DND-41 (cell line): ENCODE results near the gene ERBB4.

Experiments used
- ATAC-seq: fragments of 200-7000 bp; cut with Tn5 transposase; 3 replicates; pipeline ENCODE4 v1.9.1; 2021; ENCODE audit warnings: low read depth; ENCODE audit not compliant: insufficient read depth
- DNase-seq: peaks from one replicate; pipeline ENCODE4 v3.0.0-alpha.2; 2020
- H2AFZ ChIP-seq: 2 replicates; pipeline ENCODE4 v1.6.0; 2012; ENCODE audit warnings: low read depth, low read length
- H3K27ac ChIP-seq: 2 replicates; pipeline ENCODE4 v1.5.1; 2012; ENCODE audit warnings: low read length, inconsistent platforms
- H3K27me3 ChIP-seq: fragments of 200-600 bp; sonication (generic); 2 replicates; pipeline ENCODE4 v1.6.0; 2012; ENCODE audit warnings: low read length, mild to moderate bottlenecking, inconsistent platforms; ENCODE audit not compliant: insufficient read depth, poor library complexity
- H3K36me3 ChIP-seq: 2 replicates; pipeline ENCODE4 v1.5.1; 2012; ENCODE audit warnings: low read length, inconsistent platforms; ENCODE audit not compliant: insufficient read depth
- H3K4me1 ChIP-seq: 2 replicates; pipeline ENCODE4 v1.5.1; 2012; ENCODE audit warnings: mild to moderate bottlenecking, low read length; ENCODE audit not compliant: insufficient read depth
- H3K4me2 ChIP-seq: 2 replicates; pipeline ENCODE4 v1.6.0; 2012; ENCODE audit warnings: mild to moderate bottlenecking, moderate library complexity, low read length, inconsistent platforms; ENCODE audit not compliant: insufficient read depth
- H3K4me3 ChIP-seq, 2 experiments: fragments of 200-600 bp in 1 of 2; shearing (Covaris generic) in 1 of 2; 2 replicates each; pipeline ENCODE4 v1.5.1; 2012 to 2016; ENCODE audit warnings: inconsistent platforms in 2 of 2, low read length in 2 of 2, mild to moderate bottlenecking in 2 of 2, low read depth in 1 of 2, moderate library complexity in 1 of 2
- H3K79me2 ChIP-seq: 2 replicates; pipeline ENCODE4 v1.6.0; 2012; ENCODE audit warnings: low read length, inconsistent platforms; ENCODE audit not compliant: insufficient read depth
- H3K9ac ChIP-seq: 2 replicates; pipeline ENCODE4 v1.6.0; 2012; ENCODE audit warnings: low read depth, mild to moderate bottlenecking, inconsistent platforms, low read length, moderate library complexity
- H3K9me3 ChIP-seq: 2 replicates; pipeline ENCODE4 v1.5.1; 2012; ENCODE audit warnings: low read length, moderate library complexity, mild to moderate bottlenecking, inconsistent platforms; ENCODE audit not compliant: insufficient read depth, severe bottlenecking
- H4K20me1 ChIP-seq: 2 replicates; pipeline ENCODE4 v1.6.0; 2012; ENCODE audit warnings: low read length; ENCODE audit not compliant: insufficient read depth
- EZH2 ChIP-seq: IDR thresholded peaks from 3 replicates; pipeline ENCODE4 v1.6.1; 2012; ENCODE audit warnings: borderline replicate concordance, low read depth, mild to moderate bottlenecking, moderate library complexity, low read length, inconsistent platforms; ENCODE audit not compliant: severe bottlenecking
- TF ChIP-seq, protein P1 (sequence below): IDR thresholded peaks from 2 replicates; pipeline ENCODE4 v1.5.1; 2012; ENCODE audit warnings: borderline replicate concordance, low read length, moderate library complexity, mild to moderate bottlenecking; ENCODE audit not compliant: poor library complexity, severe bottlenecking; ENCODE audit errors: extremely low read depth

ERBB4 gene

DNA sequence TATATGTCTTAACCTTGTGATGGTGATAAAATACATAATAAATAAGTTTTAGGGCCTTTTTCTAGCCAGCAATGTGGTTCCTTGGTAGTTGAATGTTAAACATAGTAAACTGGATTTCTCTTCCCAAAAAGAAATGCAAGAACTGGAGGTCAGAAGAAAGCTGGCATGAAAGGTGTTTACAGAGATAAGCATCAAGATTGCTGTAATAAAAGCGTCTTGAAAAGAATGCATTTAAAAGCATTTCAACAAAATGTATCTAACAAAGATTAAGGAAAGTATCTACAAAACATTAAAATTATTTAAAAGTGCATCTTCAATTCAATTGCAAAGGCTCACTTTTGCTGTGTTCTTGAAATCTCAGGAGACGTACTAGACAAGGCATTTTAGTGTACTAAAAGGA is 419.0 kb downstream of the ERBB4 start:
- no peaks in the 10 kb centered on the region for H3K79me2 ChIP-seq
- H4K20me1 ChIP-seq, result no peaks in the 10 kb centered on the region
- no peaks in the 10 kb centered on the region for H3K27me3 ChIP-seq
- H3K9ac ChIP-seq, result no peak overlapping the region
- DNase-seq (no peak), ATAC-seq (no peak)
- H3K4me1 ChIP-seq, result no peaks in the 10 kb centered on the region
- no peaks in the 10 kb centered on the region for H3K9me3 ChIP-seq
- no peak overlapping the region for H3K4me2 ChIP-seq
- H3K36me3 ChIP-seq, result no peaks in the 10 kb centered on the region
- H3K27ac ChIP-seq, result no peak overlapping the region
- no peak overlapping the region for H3K4me3 ChIP-seq
- no peak overlapping the region for H2AFZ ChIP-seq
- no peak for TF ChIP-seq EZH2
- TF ChIP-seq, protein P1, sequence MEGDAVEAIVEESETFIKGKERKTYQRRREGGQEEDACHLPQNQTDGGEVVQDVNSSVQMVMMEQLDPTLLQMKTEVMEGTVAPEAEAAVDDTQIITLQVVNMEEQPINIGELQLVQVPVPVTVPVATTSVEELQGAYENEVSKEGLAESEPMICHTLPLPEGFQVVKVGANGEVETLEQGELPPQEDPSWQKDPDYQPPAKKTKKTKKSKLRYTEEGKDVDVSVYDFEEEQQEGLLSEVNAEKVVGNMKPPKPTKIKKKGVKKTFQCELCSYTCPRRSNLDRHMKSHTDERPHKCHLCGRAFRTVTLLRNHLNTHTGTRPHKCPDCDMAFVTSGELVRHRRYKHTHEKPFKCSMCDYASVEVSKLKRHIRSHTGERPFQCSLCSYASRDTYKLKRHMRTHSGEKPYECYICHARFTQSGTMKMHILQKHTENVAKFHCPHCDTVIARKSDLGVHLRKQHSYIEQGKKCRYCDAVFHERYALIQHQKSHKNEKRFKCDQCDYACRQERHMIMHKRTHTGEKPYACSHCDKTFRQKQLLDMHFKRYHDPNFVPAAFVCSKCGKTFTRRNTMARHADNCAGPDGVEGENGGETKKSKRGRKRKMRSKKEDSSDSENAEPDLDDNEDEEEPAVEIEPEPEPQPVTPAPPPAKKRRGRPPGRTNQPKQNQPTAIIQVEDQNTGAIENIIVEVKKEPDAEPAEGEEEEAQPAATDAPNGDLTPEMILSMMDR, result no peak

GRCh38 chr2:212117926-212118325 is 420.7 kb downstream of the ERBB4 start:
- Histone ChIP-seq H3K27ac (no peak overlapping the region), H3K9me3 (no peaks in the 10 kb centered on the region), H3K4me3 (no peak overlapping the region), H3K36me3 (no peaks in the 10 kb centered on the region), H2AFZ (no peak overlapping the region), H3K4me2 (no peak overlapping the region), H3K79me2 (no peaks in the 10 kb centered on the region), H3K27me3 (no peaks in the 10 kb centered on the region), H3K4me1 (no peaks in the 10 kb centered on the region), H4K20me1 (no peaks in the 10 kb centered on the region), H3K9ac (no peak overlapping the region)
- ATAC-seq, result no peak
- no peak for DNase-seq
- TF ChIP-seq, protein P1, result no peak
- no peak for TF ChIP-seq EZH2

DNA sequence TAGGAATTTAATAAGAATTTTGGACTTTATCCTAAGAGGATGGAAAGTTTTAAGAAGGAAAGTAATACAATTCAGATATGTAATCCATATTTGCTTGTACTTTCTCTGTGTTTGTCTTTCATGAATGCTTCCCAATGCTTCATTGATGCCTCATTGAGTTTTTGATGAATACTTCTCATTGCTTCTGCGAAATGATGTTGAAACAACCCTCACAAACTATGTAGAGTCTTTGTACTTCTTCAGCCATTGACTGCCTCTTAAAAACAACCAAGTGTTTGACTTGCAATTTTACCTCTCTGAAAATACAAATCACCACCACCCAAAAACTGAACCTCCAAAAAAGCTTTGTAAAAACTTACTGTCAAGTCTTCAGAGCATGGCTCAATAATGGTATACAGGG is 424.1 kb downstream of the ERBB4 start:
- H3K4me1 ChIP-seq, result no peaks in the 10 kb centered on the region
- ATAC-seq (no peak), DNase-seq (no peak)
- TF ChIP-seq EZH2, result no peak
- TF ChIP-seq, protein P1, result no peak
- H3K4me2 ChIP-seq, result no peak overlapping the region
- no peaks in the 10 kb centered on the region for H3K27me3 ChIP-seq
- H2AFZ ChIP-seq, result no peak overlapping the region
- H3K4me3 ChIP-seq, result no peak overlapping the region
- H3K9me3 ChIP-seq, result no peaks in the 10 kb centered on the region
- H3K36me3 ChIP-seq, result no peaks in the 10 kb centered on the region
- H3K79me2 ChIP-seq, result no peaks in the 10 kb centered on the region
- H4K20me1 ChIP-seq, result no peaks in the 10 kb centered on the region
- H3K27ac ChIP-seq, result no peak overlapping the region
- no peak overlapping the region for H3K9ac ChIP-seq

DNA sequence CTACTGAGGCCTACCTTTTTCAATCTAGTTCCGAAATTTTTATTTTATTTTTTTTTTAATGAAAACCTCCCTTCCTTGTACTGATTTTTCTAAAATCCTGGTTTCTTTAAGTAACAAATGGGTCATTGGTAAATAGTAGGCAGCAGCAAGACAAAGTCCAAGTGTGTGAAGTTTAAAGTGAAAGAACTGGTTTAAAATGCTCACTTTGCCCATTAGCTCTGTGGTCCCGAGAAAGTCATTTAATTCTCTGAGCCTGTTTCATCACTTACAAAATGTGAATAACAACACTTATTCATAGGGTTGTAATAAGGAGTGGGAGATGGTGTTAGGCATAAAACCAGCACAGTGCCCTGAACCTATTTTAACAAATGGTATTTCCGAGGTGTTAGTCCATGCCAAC is 426.2 kb downstream of the ERBB4 start:
- Histone ChIP-seq H4K20me1 (no peaks in the 10 kb centered on the region), H3K36me3 (no peaks in the 10 kb centered on the region), H3K9me3 (no peaks in the 10 kb centered on the region), H3K4me3 (no peak overlapping the region), H2AFZ (no peak overlapping the region), H3K4me2 (no peak overlapping the region), H3K4me1 (no peaks in the 10 kb centered on the region), H3K27me3 (no peaks in the 10 kb centered on the region), H3K9ac (no peak overlapping the region), H3K27ac (no peak overlapping the region), H3K79me2 (no peaks in the 10 kb centered on the region)
- ATAC-seq (no peak), DNase-seq (no peak)
- TF ChIP-seq EZH2, result no peak
- TF ChIP-seq, protein P1, result no peak
